HFFc6 (cell line): ENCODE results near the gene ALS2. TPM values are rescaled to one million over a fixed set of nuclear protein-coding genes. Genes with fewer than 3 reads are reported as not detected.

ENCODE experiments used
- DNase-seq: peaks from one replicate; pipeline ENCODE4 v3.0.0-alpha.2; 2018
- H3K27ac Mint-ChIP-seq: 2 replicates; pipeline ENCODE4 v1.8.0; 2020; ENCODE audit warnings: mild to moderate bottlenecking, mixed read lengths
- H3K27me3 Mint-ChIP-seq: 2 replicates; pipeline ENCODE4 v1.8.0; 2021; ENCODE audit warnings: mild to moderate bottlenecking, moderate library complexity, mixed read lengths; ENCODE audit not compliant: insufficient read depth
- H3K36me3 Mint-ChIP-seq: 2 replicates; pipeline ENCODE4 v1.8.0; 2021; ENCODE audit warnings: low read depth, mixed read lengths
- H3K4me1 Mint-ChIP-seq: 2 replicates; pipeline ENCODE4 v1.8.0; 2020; ENCODE audit warnings: low read depth, mixed read lengths
- H3K4me3 Mint-ChIP-seq: 2 replicates; pipeline ENCODE4 v1.8.0; 2020; ENCODE audit warnings: mild to moderate bottlenecking, moderate library complexity, mixed read lengths
- H3K9me3 Mint-ChIP-seq: 2 replicates; pipeline ENCODE4 v1.8.0; 2020; ENCODE audit warnings: mild to moderate bottlenecking, mixed read lengths
- CTCF ChIP-seq: fragments of 200-600 bp; sonication (generic); IDR thresholded peaks from 2 replicates; pipeline ENCODE4 v1.5.0; 2021; ENCODE audit warnings: antibody characterized with exemption, mild to moderate bottlenecking
- total RNA-seq, 6 experiments: library from RNA; stranded (reverse); fragmentation: NEBNext Ultra II Directional; extraction: Animal tissue kit (Norgen Biotek cat#: 25700); gene quantifications; 2 replicates in 1 of 6; 3 replicates in 5 of 6; pipeline ENCODE4 v1.2.3, GENCODE V29; 2021

Gene ALS2
- total RNA-seq, 6 experiments from 2014 or later: 44.8 to 54.0 (median 46.4) TPM

GRCh38 chr2:201669865-201670264 lies 110.9 kb downstream of the ALS2 start:
- peaks cover 40% of the 10 kb centered on the region for H3K4me1 Mint-ChIP-seq
- H3K27ac Mint-ChIP-seq: no peak overlapping the region
- no peak for DNase-seq
- H3K4me3 Mint-ChIP-seq: no peak overlapping the region
- no peaks in the 10 kb centered on the region for H3K9me3 Mint-ChIP-seq
- TF ChIP-seq CTCF: no peak
- H3K36me3 Mint-ChIP-seq: peaks cover 13% of the 10 kb centered on the region
- H3K27me3 Mint-ChIP-seq: no peaks in the 10 kb centered on the region; the same call in 1 of the 2 replicates

- H3K9me3 Mint-ChIP-seq: no peaks in the 10 kb centered on the region
- peaks cover 44% of the 10 kb centered on the region for H3K4me1 Mint-ChIP-seq
- no peak overlapping the region for H3K4me3 Mint-ChIP-seq
- no peak for TF ChIP-seq CTCF
- peaks cover 13% of the 10 kb centered on the region for H3K36me3 Mint-ChIP-seq
- DNase-seq: no peak
- H3K27me3 Mint-ChIP-seq: no peaks in the 10 kb centered on the region; the same call in 1 of the 2 replicates
- 0 out of 2 replicates have a peak overlapping the region, but pooled peaks have one; percentile 1 for H3K27ac Mint-ChIP-seq
Observed at GRCh38 chr2:201668402-201668910, 112.3 kb downstream of the ALS2 start.

GRCh38 chr2:201664334-201664733 lies 116.4 kb downstream of the ALS2 start:
- Mint-ChIP-seq H3K36me3 (no peaks in the 10 kb centered on the region), H3K27me3 (no peaks in the 10 kb centered on the region; the same call in 1 of the 2 replicates), H3K9me3 (no peaks in the 10 kb centered on the region), H3K27ac (no peak overlapping the region), H3K4me1 (peaks cover 36% of the 10 kb centered on the region), H3K4me3 (no peak overlapping the region)
- no peak for DNase-seq
- TF ChIP-seq CTCF: no peak

- H3K27me3 Mint-ChIP-seq: no peaks in the 10 kb centered on the region; the same call in 1 of the 2 replicates
- peaks cover 4% of the 10 kb centered on the region; the same call in 1 of the 2 replicates for H3K36me3 Mint-ChIP-seq
- no peak overlapping the region for H3K27ac Mint-ChIP-seq
- H3K9me3 Mint-ChIP-seq: no peaks in the 10 kb centered on the region
- H3K4me3 Mint-ChIP-seq: no peak overlapping the region
- no peak for TF ChIP-seq CTCF
- no peak for DNase-seq
- H3K4me1 Mint-ChIP-seq: peaks cover 42% of the 10 kb centered on the region
Observed at GRCh38 chr2:201661366-201661765, 119.4 kb downstream of the ALS2 start.

- peaks cover 42% of the 10 kb centered on the region for H3K4me1 Mint-ChIP-seq
- TF ChIP-seq CTCF: no peak
- peaks cover 9% of the 10 kb centered on the region; the same call in 1 of the 2 replicates for H3K36me3 Mint-ChIP-seq
- H3K27me3 Mint-ChIP-seq: no peaks in the 10 kb centered on the region; the same call in 1 of the 2 replicates
- DNase-seq: no peak
- H3K27ac Mint-ChIP-seq: no peak overlapping the region
- H3K9me3 Mint-ChIP-seq: no peaks in the 10 kb centered on the region
- no peak overlapping the region for H3K4me3 Mint-ChIP-seq
Observed at GRCh38 chr2:201660293-201660895, 120.3 kb downstream of the ALS2 start.
